ENCODE data around the gene NCOA5.

NCOA5 gene

GRCh38 chr20:46063151-46063550, 26.6 kb downstream of the NCOA5 start:
- no peak for DNase-seq

GRCh38 chr20:46062621-46063020, 27.1 kb downstream of the NCOA5 start:
- no peak for DNase-seq

GRCh38 chr20:46062151-46062550, 27.6 kb downstream of the NCOA5 start:
- DNase-seq: no peak

- DNase-seq: no peak
These were observed 28.8 kb downstream of the NCOA5 start for GRCh38 chr20:46060975-46061374.

- DNase-seq: peak in 7 of 58 donors; percentile 7 to 35 (median 20)
These were observed 29.4 kb downstream of the NCOA5 start for GRCh38 chr20:46060301-46060881.

- peak in 8 of 58 donors; percentile 16 to 60 (median 32) for DNase-seq
These were observed 31.0 kb downstream of the NCOA5 start for GRCh38 chr20:46058599-46059281.

- peak in 27 of 58 donors; percentile 14 to 66 (median 43) for DNase-seq
These were observed 31.7 kb downstream of the NCOA5 start for GRCh38 chr20:46057856-46058598.

GRCh38 chr20:46056970-46057855, 32.5 kb downstream of the NCOA5 start:
- DNase-seq: peak in 2 of 58 donors; percentile 30 to 38

- peak in 5 of 58 donors; percentile 17 to 39 (median 22) for DNase-seq
These were observed 33.5 kb downstream of the NCOA5 start for GRCh38 chr20:46056027-46056833.

GRCh38 chr20:46055269-46055668, 34.5 kb downstream of the NCOA5 start:
- no peak for DNase-seq

GRCh38 chr20:46054606-46055005, 35.2 kb downstream of the NCOA5 start:
- DNase-seq: no peak

GRCh38 chr20:46053416-46053815, 36.3 kb downstream of the NCOA5 start:
- DNase-seq: no peak

- no peak for DNase-seq
These were observed 38.0 kb downstream of the NCOA5 start for GRCh38 chr20:46051556-46052308.

- DNase-seq: no peak
These were observed 38.9 kb downstream of the NCOA5 start for GRCh38 chr20:46050885-46051284.

GRCh38 chr20:46050444-46050843, 39.3 kb downstream of the NCOA5 start:
- no peak for DNase-seq

GRCh38 chr20:46049815-46050214, 39.9 kb downstream of the NCOA5 start:
- DNase-seq: no peak

- no peak for DNase-seq
These were observed 40.6 kb downstream of the NCOA5 start for GRCh38 chr20:46049190-46049589.

GRCh38 chr20:46047821-46048220, 41.9 kb downstream of the NCOA5 start:
- DNase-seq: no peak

GRCh38 chr20:46046588-46047310, 43.0 kb downstream of the NCOA5 start:
- DNase-seq: no peak

All from anterior cingulate cortex (tissue), 58 donors.